Heart left ventricle (tissue), 16 donors: ENCODE measurements around the gene ZNF839. TPM values are rescaled to one million over a fixed set of nuclear protein-coding genes. Genes with fewer than 3 reads are reported as not detected.
A peak's percentile ranks its signal among the peaks of the same experiment; 100 is the strongest.

Experiments used
- ATAC-seq, 4 donors: fragments of 200-7000 bp; cut with Tn5 transposase; one replicate each; pipeline ENCODE4 v1.9.1; 2020 to 2022; ENCODE audit warnings: moderate library complexity in 4 of 4, mild to moderate bottlenecking in 3 of 4, moderate number of reproducible peaks in 1 of 4
- DNase-seq, 5 donors: peaks; one replicate each; pipeline ENCODE4 v3.0.0-alpha.2; 2020
- H3K27ac ChIP-seq, 12 donors: fragments of 200-600 bp; sonication (generic) in 4 of 12; one replicate each; pipeline versions ENCODE4 v1.5.0 to v1.8.0; 2016 to 2022; ENCODE audit warnings: mild to moderate bottlenecking in 2 of 12
- H3K27me3 ChIP-seq, 9 donors: fragments of 200-600 bp; sonication (generic) in 2 of 9; one replicate each; pipeline versions ENCODE4 v1.5.1 to v1.8.0; 2016 to 2022; ENCODE audit warnings: mild to moderate bottlenecking in 3 of 9
- H3K36me3 ChIP-seq, 9 donors: fragments of 200-600 bp; sonication (generic) in 2 of 9; one replicate each; pipeline versions ENCODE4 v1.5.0 to v1.8.0; 2018 to 2022; ENCODE audit warnings: mild to moderate bottlenecking in 2 of 9
- H3K4me1 ChIP-seq, 12 donors: fragments of 200-600 bp; sonication (generic) in 4 of 12; one replicate each; pipeline versions ENCODE4 v1.5.0 to v1.8.0; 2016 to 2022; ENCODE audit warnings: mild to moderate bottlenecking in 3 of 12
- H3K4me3 ChIP-seq, 12 donors: fragments of 200-600 bp; sonication (generic) in 4 of 12; one replicate each; pipeline versions ENCODE4 v1.5.0 to v1.8.0; 2017 to 2022; ENCODE audit warnings: mild to moderate bottlenecking in 9 of 12, moderate library complexity in 4 of 12
- H3K9me3 ChIP-seq, 12 donors: fragments of 200-600 bp; sonication (generic) in 4 of 12; one replicate each; pipeline versions ENCODE4 v1.5.0 to v1.8.0; 2016 to 2022; ENCODE audit warnings: mild to moderate bottlenecking in 1 of 12
- POLR2A ChIP-seq, 2 donors: fragments of 450-650 bp; IDR thresholded peaks; one replicate each; pipeline ENCODE4 v1.6.1; 2017; ENCODE audit warnings: antibody characterized with exemption in 2 of 2, mild to moderate bottlenecking in 2 of 2, moderate library complexity in 2 of 2
- WGBS, 4 donors: extraction: QIAGEN DNeasy Blood & Tissue Kit in 2 of 4; methylation state at CpG; one replicate each; pipeline versions ENCODE4 v1.1.5 to v1.1.7; 2013 to 2018; 5-methylcytosine and 5-hydroxymethylcytosine counted together
- intact Hi-C, 10 donors: fragments of 100-400 bp; cut with DNase I; formaldehyde crosslinking; loops; one replicate each; pipeline versions ENCODE4 v1.11.1 to v1.14.2; 2022
- polyA plus RNA-seq, 2 donors: library from polyadenylated mRNA; stranded (reverse); fragments of 200-250 nt; gene quantifications; one replicate each; pipeline ENCODE4 v1.2.3, GENCODE V29; 2013
- total RNA-seq, 9 donors: library from RNA; depleted of rRNA in 2 of 9; stranded (reverse); fragments of >200 nt in 2 of 9; fragmentation: NEBNext Ultra II Directional in 3 of 9; extraction: Animal tissue kit (Norgen Biotek cat#: 25700) in 3 of 9; gene quantifications; one replicate each; pipeline versions ENCODE4 v1.1.0 to v1.2.4, GENCODE V29; 2016 to 2023
- TF ChIP-seq, protein P1 (sequence below), 12 donors: fragments of 200-600 bp; sonication (generic) in 4 of 12; IDR thresholded peaks; one replicate each; pipeline versions ENCODE4 v1.5.0 to v1.8.0; 2018 to 2022; ENCODE audit warnings: antibody characterized with exemption in 12 of 12, mild to moderate bottlenecking in 5 of 12
- donor health status: ischemic (EF 13 %, LVEDD 7.1; RV severe dilation, severe dysfunction).
- donor health status: healthy with polysubstance abuse.
- donor health status: DM: no; HTN: yes; CAD: no.
- donor health status: DM: no; HTN: no; CAD: no.
- donor health status: ischemic (EF 25% LVEDD 6.9; RV normal size, moderate dysfunction).
- donor health status: ischemic (EF 25% LVEDD 5.7; RV mildly dilated, moderate dysfunction).
- donor health status: healthy.
- donor health status: DM: yes; HTN: yes; CAD: no.
- donor health status: ischemic (EF 35%, LVEDD 5.7; RV mildly dilated, moderate dysfunction).
- donor health status: nonischemic (EF 11% LVEDD 7.7; RV severe dilation, severe dysfunction).
- donor health status: DM: yes; HTN: yes; CAD: no.
- donor health status: PGD.
- donor health status: ischemic (EF 29% LVEDD 5.4; RV normal size, mild dysfunction).
- donor health status: nonischemic (EF 23%, LVEDD 6.1; RV moderate dilation, normal function).

Gene ZNF839
- total and polyA plus RNA-seq, 11 donors = 4.3 to 12.3 (median 8.7) TPM

DNA sequence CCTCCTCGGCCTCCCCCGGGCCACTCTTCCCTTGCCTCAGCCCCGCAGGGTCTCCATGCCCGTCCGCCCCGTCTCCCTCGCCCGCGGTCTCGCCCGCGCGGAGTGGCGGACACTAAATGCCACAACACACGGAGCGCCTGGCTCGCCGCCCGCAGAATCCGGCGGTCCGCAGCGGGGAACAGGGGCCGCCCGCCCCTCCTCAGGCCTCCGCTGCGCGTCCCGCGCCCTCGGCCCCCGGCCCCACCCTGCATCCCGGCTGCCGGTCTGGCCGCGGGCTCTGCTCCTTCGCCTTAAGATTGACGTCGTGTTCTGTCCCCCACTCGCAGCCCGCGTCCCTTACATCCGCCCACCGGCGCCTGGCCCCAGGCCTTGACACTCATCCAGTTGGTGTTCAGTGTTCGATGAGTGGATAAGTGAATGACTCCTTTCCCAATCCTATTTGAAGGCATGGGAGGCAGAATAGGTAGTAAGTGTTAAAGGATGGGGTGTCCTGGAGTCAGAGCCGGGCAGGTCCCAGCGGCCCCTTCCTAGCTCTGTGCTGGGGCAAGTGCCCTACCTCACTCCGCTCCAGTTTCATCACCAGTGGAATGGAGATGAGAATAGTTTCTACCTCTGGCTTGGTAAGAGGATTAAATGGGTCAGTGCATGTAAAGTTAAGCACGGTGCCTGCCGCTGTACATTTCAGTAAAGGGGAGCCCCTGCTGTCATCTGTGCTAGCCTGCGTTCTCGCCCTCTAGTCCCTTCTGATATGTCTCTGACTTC lies 43.8 kb downstream of the ZNF839 start:
- peak; percentile 4 to 61 (median 35) for ATAC-seq
- 2 to 7% (median 2%) methylated on average over 11 to 53 of the region's 53 CpGs for WGBS, 4 donors
- intact Hi-C loops = loop anchor here in 6 of 10 donors (5.0 to 10.0 kb wide), 3 partner anchors 46 to 154 kb away; partner anchors contain the start of gene ZNF839 (in 2 of the 6)
- TF ChIP-seq POLR2A (IDR thresholded peaks at IDR 0.05) = no peak
- TF ChIP-seq, protein P1, sequence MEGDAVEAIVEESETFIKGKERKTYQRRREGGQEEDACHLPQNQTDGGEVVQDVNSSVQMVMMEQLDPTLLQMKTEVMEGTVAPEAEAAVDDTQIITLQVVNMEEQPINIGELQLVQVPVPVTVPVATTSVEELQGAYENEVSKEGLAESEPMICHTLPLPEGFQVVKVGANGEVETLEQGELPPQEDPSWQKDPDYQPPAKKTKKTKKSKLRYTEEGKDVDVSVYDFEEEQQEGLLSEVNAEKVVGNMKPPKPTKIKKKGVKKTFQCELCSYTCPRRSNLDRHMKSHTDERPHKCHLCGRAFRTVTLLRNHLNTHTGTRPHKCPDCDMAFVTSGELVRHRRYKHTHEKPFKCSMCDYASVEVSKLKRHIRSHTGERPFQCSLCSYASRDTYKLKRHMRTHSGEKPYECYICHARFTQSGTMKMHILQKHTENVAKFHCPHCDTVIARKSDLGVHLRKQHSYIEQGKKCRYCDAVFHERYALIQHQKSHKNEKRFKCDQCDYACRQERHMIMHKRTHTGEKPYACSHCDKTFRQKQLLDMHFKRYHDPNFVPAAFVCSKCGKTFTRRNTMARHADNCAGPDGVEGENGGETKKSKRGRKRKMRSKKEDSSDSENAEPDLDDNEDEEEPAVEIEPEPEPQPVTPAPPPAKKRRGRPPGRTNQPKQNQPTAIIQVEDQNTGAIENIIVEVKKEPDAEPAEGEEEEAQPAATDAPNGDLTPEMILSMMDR (IDR thresholded peaks at IDR 0.05) = no peak
- peaks cover 5 to 46% (median 28%) of the 10 kb centered on the region in 12 donors for H3K4me1 ChIP-seq
- no peaks in the 10 kb centered on the region for H3K9me3 ChIP-seq
- H3K27ac ChIP-seq = peak overlapping the region; percentile 86 to 99 (median 94)
- H3K36me3 ChIP-seq = peaks cover 0 to 22% (median 15%) of the 10 kb centered on the region in 9 donors
- DNase-seq = peak in 3 of 5 donors; percentile 48 to 62 (median 60)
- H3K27me3 ChIP-seq = no peaks in the 10 kb centered on the region
- H3K4me3 ChIP-seq = peak overlapping the region; percentile 81 to 96 (median 92)

DNA sequence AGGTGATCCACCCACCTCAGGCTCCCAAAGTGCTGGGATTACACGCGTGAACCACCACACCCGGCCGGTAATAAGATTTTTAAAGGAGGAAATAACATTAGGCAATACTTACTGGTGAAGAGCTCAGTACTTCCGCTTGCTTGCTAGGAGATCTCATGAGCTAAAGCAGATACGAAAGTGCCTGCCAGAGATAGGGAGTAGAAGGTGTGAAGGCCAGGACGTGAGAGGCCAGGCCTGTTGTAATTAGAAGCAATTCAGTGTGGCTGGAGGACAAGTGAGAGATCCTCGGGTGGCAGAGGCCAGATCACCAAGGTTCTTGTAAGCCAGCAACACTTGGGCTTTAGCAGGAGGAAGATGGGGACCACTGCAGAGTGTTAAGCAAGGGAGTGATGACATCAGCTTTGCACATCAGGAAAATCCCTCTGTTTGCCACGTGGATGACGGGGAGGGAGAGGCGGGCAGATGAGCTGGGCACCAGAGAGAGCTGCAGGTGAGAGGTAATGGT lies 50.8 kb downstream of the ZNF839 start:
- Histone ChIP-seq H3K36me3 (peaks cover 0 to 6% (median 0%) of the 10 kb centered on the region in 9 donors), H3K9me3 (no peaks in the 10 kb centered on the region), H3K27me3 (no peaks in the 10 kb centered on the region), H3K4me3 (no peak overlapping the region), H3K27ac (peak overlapping the region in 4 of 12 donors; percentile 9 to 65 (median 32)), H3K4me1 (peaks cover 0 to 36% (median 6%) of the 10 kb centered on the region in 12 donors)
- intact Hi-C loops = no loop called here
- TF ChIP-seq, protein P1 (IDR thresholded peaks at IDR 0.05) = no peak
- no peak for TF ChIP-seq POLR2A (IDR thresholded peaks at IDR 0.05)
- 47 to 59% (median 55%) methylated on average over 11 of the region's 11 CpGs for WGBS, 4 donors
- ATAC-seq (peak; percentile 47 to 80 (median 68)), DNase-seq (peak in 2 of 5 donors; percentile 30 to 36)

DNA sequence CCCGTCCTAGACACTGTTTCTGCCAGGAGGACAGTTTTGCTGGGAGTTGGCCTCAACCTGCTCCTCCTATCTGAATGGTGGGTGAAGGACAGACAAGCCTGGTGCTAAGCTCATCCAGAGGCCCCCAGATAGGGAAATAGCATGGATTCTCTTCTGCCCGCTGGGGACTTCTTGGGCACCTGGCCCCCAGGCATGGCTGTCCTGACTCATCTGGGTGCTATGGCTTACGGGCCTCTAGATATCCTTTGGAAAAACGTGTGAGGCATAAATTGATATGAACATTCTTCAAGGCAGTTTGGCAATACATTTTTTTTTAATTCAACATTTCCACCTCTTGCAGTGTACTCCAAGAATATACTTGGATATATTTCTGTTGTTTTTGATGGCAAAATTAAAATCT lies 51.8 kb downstream of the ZNF839 start:
- H3K4me1 ChIP-seq = peaks cover 0 to 36% (median 6%) of the 10 kb centered on the region in 12 donors
- no peak overlapping the region for H3K4me3 ChIP-seq
- no peak overlapping the region for H3K27ac ChIP-seq
- 71 to 87% (median 86%) methylated on average over 4 of the region's 4 CpGs for WGBS, 4 donors
- H3K36me3 ChIP-seq = peaks cover 0 to 6% (median under 1%) of the 10 kb centered on the region in 9 donors
- no peak for TF ChIP-seq POLR2A (IDR thresholded peaks at IDR 0.05)
- TF ChIP-seq, protein P1 (IDR thresholded peaks at IDR 0.05) = no peak
- intact Hi-C loops = no loop called here
- H3K27me3 ChIP-seq = no peaks in the 10 kb centered on the region
- H3K9me3 ChIP-seq = no peaks in the 10 kb centered on the region
- ATAC-seq (peak in 1 of 4 donors; percentile 8), DNase-seq (no peak)

DNA sequence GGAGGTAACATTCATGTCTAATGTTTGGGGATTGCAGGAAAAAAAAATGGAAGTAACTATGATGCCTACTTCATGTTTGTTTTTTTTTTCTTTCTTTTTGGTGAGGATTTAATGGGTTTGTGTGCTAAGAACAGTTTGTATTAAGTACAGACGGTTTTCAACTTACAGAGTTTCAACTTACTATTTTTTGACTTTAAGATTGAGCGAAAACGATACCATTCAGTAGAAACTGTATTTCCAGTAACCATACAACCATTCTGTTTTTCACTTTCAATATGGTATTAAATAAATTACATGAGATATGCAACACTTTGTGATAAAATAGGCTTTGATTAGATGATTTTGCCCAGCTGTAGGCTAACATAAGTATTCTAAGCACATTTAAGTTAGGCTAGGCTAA lies 53.6 kb downstream of the ZNF839 start:
- ATAC-seq (no peak), DNase-seq (no peak)
- H3K27me3 ChIP-seq = no peaks in the 10 kb centered on the region
- WGBS, 4 donors = 89 to 96% (median 92%) methylated on average over 3 of the region's 3 CpGs
- peaks cover 0 to 23% (median 18%) of the 10 kb centered on the region in 9 donors for H3K36me3 ChIP-seq
- H3K4me3 ChIP-seq = no peak overlapping the region
- no peak for TF ChIP-seq POLR2A (IDR thresholded peaks at IDR 0.05)
- TF ChIP-seq, protein P1 (IDR thresholded peaks at IDR 0.05) = no peak
- H3K9me3 ChIP-seq = no peaks in the 10 kb centered on the region
- H3K27ac ChIP-seq = no peak overlapping the region
- peaks cover 0 to 28% (median 5%) of the 10 kb centered on the region in 12 donors for H3K4me1 ChIP-seq
- intact Hi-C loops = no loop called here
